GM23338 (cell line): Measurements from ENCODE around the gene AMPD3. TPM values are rescaled to one million over a fixed set of nuclear protein-coding genes. Genes with fewer than 3 reads are reported as not detected.

Experiments
- ATAC-seq: fragments of 200-7000 bp; cut with Tn5 transposase; 3 replicates; pipeline ENCODE4 v1.9.1; 2020
- DNase-seq: peaks from one replicate; pipeline ENCODE4 v3.0.0-alpha.2; 2015; ENCODE audit warnings: low spot score
- H2AFZ ChIP-seq: fragments of 200-600 bp; sonication (generic); 2 replicates; pipeline ENCODE4 v1.8.0; 2016; ENCODE audit warnings: antibody characterized with exemption, mild to moderate bottlenecking, moderate library complexity
- H3F3A ChIP-seq: fragments of 200-600 bp; sonication (generic); replicated peaks from 2 replicates; pipeline ENCODE4 v1.8.0; 2017; ENCODE audit warnings: antibody characterized with exemption, mixed run types, low read depth
- H3K27ac ChIP-seq: fragments of 200-600 bp; sonication (generic); 2 replicates; pipeline ENCODE4 v1.6.1; 2016; ENCODE audit warnings: low read depth
- H3K27me3 ChIP-seq: fragments of 200-600 bp; sonication (generic); 2 replicates; pipeline ENCODE4 v1.8.0; 2016; ENCODE audit warnings: mild to moderate bottlenecking, mixed run types, moderate library complexity; ENCODE audit not compliant: insufficient read depth
- H3K36me3 ChIP-seq: fragments of 200-600 bp; sonication (generic); 2 replicates; pipeline ENCODE4 v1.8.0; 2016; ENCODE audit warnings: mild to moderate bottlenecking; ENCODE audit not compliant: insufficient read depth
- H3K4me1 ChIP-seq: fragments of 200-600 bp; sonication (generic); 2 replicates; pipeline ENCODE4 v1.8.0; 2016; ENCODE audit warnings: mild to moderate bottlenecking, moderate library complexity; ENCODE audit not compliant: insufficient read depth
- H3K4me2 ChIP-seq: fragments of 200-600 bp; sonication (generic); 2 replicates; pipeline ENCODE4 v1.7.1; 2017; ENCODE audit warnings: mixed run types
- H3K4me3 ChIP-seq: fragments of 200-600 bp; sonication (generic); 2 replicates; pipeline ENCODE4 v1.6.1; 2016; ENCODE audit warnings: mixed run types
- H3K79me2 ChIP-seq: fragments of 200-600 bp; sonication (generic); replicated peaks from 2 replicates; pipeline ENCODE4 v1.8.0; 2017; ENCODE audit warnings: mild to moderate bottlenecking; ENCODE audit not compliant: insufficient read depth
- H3K9me2 ChIP-seq: fragments of 200-600 bp; sonication (generic); 2 replicates; pipeline ENCODE4 v1.8.0; 2017; ENCODE audit not compliant: insufficient read depth
- H4K20me1 ChIP-seq: fragments of 200-600 bp; sonication (generic); replicated peaks from 2 replicates; pipeline ENCODE4 v1.8.0; 2017; ENCODE audit warnings: mild to moderate bottlenecking; ENCODE audit not compliant: insufficient read depth
- H3K27ac Mint-ChIP-seq: 2 replicates; pipeline ENCODE4 v1.8.0; 2020; ENCODE audit warnings: inconsistent platforms, mild to moderate bottlenecking, moderate library complexity, mixed read lengths
- H3K27me3 Mint-ChIP-seq: 3 replicates; pipeline ENCODE4 v1.8.0; 2022; ENCODE audit warnings: low read depth, mild to moderate bottlenecking, moderate library complexity, mixed read lengths, inconsistent platforms; ENCODE audit not compliant: insufficient read depth, poor library complexity
- H3K36me3 Mint-ChIP-seq: 3 replicates; pipeline ENCODE4 v1.8.0; 2021; ENCODE audit warnings: low read depth, mild to moderate bottlenecking, inconsistent platforms, moderate library complexity, mixed read lengths
- H3K4me1 Mint-ChIP-seq: 3 replicates; pipeline ENCODE4 v1.8.0; 2020; ENCODE audit warnings: mild to moderate bottlenecking, inconsistent platforms, mixed read lengths
- H3K4me3 Mint-ChIP-seq: 3 replicates; pipeline ENCODE4 v1.8.0; 2021; ENCODE audit warnings: moderate library complexity, mild to moderate bottlenecking, inconsistent platforms, mixed read lengths
- H3K9me3 Mint-ChIP-seq: 3 replicates; pipeline ENCODE4 v1.8.0; 2020; ENCODE audit warnings: moderate library complexity, mild to moderate bottlenecking, inconsistent platforms, mixed read lengths
- CREB1 ChIP-seq: fragments of 250-450 bp; sonication (Bioruptor Pico); IDR thresholded peaks from 2 replicates; pipeline ENCODE4 v1.5.0; 2020; ENCODE audit warnings: low read depth, mild to moderate bottlenecking, moderate library complexity
- EZH2 ChIP-seq: fragments of 200-600 bp; sonication (generic); IDR thresholded peaks from one replicate; pipeline ENCODE4 v1.8.0; 2017; ENCODE audit warnings: antibody characterized with exemption, mild to moderate bottlenecking, low read depth; ENCODE audit not compliant: unreplicated experiment
- EZH2phosphoT487 ChIP-seq: fragments of 200-600 bp; sonication (generic); IDR thresholded peaks from one replicate; pipeline ENCODE4 v1.8.1; 2018; ENCODE audit warnings: antibody characterized with exemption; ENCODE audit not compliant: unreplicated experiment
- JUNB ChIP-seq: IDR thresholded peaks from one replicate; pipeline ENCODE4 v1.6.1; 2016; ENCODE audit warnings: antibody characterized with exemption; ENCODE audit not compliant: unreplicated experiment
- NANOG ChIP-seq: IDR thresholded peaks from 2 replicates; pipeline ENCODE4 v1.6.1; 2016; ENCODE audit warnings: antibody characterized with exemption, borderline replicate concordance
- POLR2AphosphoS5 ChIP-seq: IDR thresholded peaks from 2 replicates; pipeline ENCODE4 v1.6.1; 2016; ENCODE audit warnings: antibody characterized with exemption, low read depth
- STAT1 ChIP-seq: IDR thresholded peaks from one replicate; pipeline ENCODE4 v1.6.1; 2016; ENCODE audit warnings: antibody characterized with exemption; ENCODE audit not compliant: unreplicated experiment
- ZNF114 ChIP-seq: fragments of 250-450 bp; sonication (Bioruptor Pico); IDR thresholded peaks from 2 replicates; pipeline ENCODE4 v1.5.0; 2020; ENCODE audit warnings: mild to moderate bottlenecking, moderate library complexity
- ZNF331 ChIP-seq: fragments of 250-450 bp; sonication (Bioruptor Pico); IDR thresholded peaks from 2 replicates; pipeline ENCODE4 v1.5.0; 2020; ENCODE audit warnings: low read depth, mild to moderate bottlenecking, moderate library complexity
- polyA plus RNA-seq: library from polyadenylated mRNA; unstranded; fragments of >200 nt; fragmentation: Nextera tagmentation; extraction: Ambion mirVana; gene quantifications from 2 replicates; pipeline ENCODE4 v1.2.1, GENCODE V29; 2016
- total RNA-seq: library from RNA; depleted of rRNA; stranded (reverse); fragments of >200 nt; shearing (Covaris generic); gene quantifications from 2 replicates; pipeline ENCODE4 v1.2.3, GENCODE V29; 2014
- TF ChIP-seq, protein P1 (sequence below): fragments of 250-450 bp; sonication (Bioruptor Pico); IDR thresholded peaks from 2 replicates; pipeline ENCODE4 v1.5.0; 2020; ENCODE audit warnings: mild to moderate bottlenecking, moderate library complexity
- TF ChIP-seq, protein P2 (sequence below): IDR thresholded peaks from 2 replicates; pipeline ENCODE4 v1.6.1; 2016; ENCODE audit warnings: antibody characterized with exemption
- TF ChIP-seq, protein P3 (sequence below), 2 experiments: fragments of 200-600 bp in 1 of 2; sonication (generic) in 1 of 2; conservative IDR thresholded peaks; 2 replicates each; pipeline versions ENCODE4 v1.5.1 to v1.6.1; 2016 to 2017; ENCODE audit warnings: antibody characterized with exemption in 2 of 2, low read depth in 2 of 2, mild to moderate bottlenecking in 2 of 2, moderate library complexity in 1 of 2
- TF ChIP-seq, protein P4 (sequence below): IDR thresholded peaks from one replicate; pipeline ENCODE4 v1.6.1; 2018; ENCODE audit warnings: antibody characterized with exemption; ENCODE audit not compliant: unreplicated experiment

Gene AMPD3
- total and polyA plus RNA-seq, 2 experiments from 2014 or later: 1.6 to 2.1 TPM

DNA sequence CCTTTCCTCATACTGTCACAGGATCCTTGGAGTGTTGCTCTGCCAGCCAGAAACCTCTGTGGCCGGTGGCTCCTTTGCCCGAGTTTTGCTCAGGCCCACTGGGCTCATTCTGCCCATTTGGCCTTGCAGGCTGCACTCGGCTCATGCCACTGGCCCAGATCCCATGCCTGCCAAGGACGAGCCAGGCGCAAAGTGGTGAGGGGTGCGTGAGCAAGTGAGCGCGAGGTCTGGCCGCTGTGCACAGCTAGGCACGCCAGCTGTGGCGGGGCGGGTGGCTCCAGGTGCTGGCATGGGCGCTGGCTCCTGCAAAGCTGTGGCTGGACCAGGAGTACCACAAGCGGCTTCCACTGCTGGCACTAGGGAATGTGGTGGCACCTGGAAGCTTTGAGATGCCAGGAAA lies 88.7 kb downstream of the AMPD3 start:
- Histone ChIP-seq H3K79me2 (no peaks in the 10 kb centered on the region), H3K27me3 (peaks cover 9% of the 10 kb centered on the region; the same call in 1 of the 2 replicates), H3K4me2 (no peak overlapping the region), H4K20me1 (no peaks in the 10 kb centered on the region), H3F3A (no peaks in the 10 kb centered on the region), H3K4me3 (no peak overlapping the region), H3K27ac (no peak overlapping the region), H3K4me1 (peaks cover 9% of the 10 kb centered on the region), H3K36me3 (no peaks in the 10 kb centered on the region), H3K9me2 (no peaks in the 10 kb centered on the region), H2AFZ (no peak overlapping the region)
- Mint-ChIP-seq H3K4me3 (no peak overlapping the region), H3K9me3 (peaks cover 16% of the 10 kb centered on the region), H3K27me3 (peaks cover 6% of the 10 kb centered on the region), H3K36me3 (peaks cover 3% of the 10 kb centered on the region), H3K27ac (no peak overlapping the region), H3K4me1 (peaks cover 8% of the 10 kb centered on the region)
- DNase-seq (no peak), ATAC-seq (no peak)
- TF ChIP-seq JUNB: no peak
- TF ChIP-seq, protein P1, sequence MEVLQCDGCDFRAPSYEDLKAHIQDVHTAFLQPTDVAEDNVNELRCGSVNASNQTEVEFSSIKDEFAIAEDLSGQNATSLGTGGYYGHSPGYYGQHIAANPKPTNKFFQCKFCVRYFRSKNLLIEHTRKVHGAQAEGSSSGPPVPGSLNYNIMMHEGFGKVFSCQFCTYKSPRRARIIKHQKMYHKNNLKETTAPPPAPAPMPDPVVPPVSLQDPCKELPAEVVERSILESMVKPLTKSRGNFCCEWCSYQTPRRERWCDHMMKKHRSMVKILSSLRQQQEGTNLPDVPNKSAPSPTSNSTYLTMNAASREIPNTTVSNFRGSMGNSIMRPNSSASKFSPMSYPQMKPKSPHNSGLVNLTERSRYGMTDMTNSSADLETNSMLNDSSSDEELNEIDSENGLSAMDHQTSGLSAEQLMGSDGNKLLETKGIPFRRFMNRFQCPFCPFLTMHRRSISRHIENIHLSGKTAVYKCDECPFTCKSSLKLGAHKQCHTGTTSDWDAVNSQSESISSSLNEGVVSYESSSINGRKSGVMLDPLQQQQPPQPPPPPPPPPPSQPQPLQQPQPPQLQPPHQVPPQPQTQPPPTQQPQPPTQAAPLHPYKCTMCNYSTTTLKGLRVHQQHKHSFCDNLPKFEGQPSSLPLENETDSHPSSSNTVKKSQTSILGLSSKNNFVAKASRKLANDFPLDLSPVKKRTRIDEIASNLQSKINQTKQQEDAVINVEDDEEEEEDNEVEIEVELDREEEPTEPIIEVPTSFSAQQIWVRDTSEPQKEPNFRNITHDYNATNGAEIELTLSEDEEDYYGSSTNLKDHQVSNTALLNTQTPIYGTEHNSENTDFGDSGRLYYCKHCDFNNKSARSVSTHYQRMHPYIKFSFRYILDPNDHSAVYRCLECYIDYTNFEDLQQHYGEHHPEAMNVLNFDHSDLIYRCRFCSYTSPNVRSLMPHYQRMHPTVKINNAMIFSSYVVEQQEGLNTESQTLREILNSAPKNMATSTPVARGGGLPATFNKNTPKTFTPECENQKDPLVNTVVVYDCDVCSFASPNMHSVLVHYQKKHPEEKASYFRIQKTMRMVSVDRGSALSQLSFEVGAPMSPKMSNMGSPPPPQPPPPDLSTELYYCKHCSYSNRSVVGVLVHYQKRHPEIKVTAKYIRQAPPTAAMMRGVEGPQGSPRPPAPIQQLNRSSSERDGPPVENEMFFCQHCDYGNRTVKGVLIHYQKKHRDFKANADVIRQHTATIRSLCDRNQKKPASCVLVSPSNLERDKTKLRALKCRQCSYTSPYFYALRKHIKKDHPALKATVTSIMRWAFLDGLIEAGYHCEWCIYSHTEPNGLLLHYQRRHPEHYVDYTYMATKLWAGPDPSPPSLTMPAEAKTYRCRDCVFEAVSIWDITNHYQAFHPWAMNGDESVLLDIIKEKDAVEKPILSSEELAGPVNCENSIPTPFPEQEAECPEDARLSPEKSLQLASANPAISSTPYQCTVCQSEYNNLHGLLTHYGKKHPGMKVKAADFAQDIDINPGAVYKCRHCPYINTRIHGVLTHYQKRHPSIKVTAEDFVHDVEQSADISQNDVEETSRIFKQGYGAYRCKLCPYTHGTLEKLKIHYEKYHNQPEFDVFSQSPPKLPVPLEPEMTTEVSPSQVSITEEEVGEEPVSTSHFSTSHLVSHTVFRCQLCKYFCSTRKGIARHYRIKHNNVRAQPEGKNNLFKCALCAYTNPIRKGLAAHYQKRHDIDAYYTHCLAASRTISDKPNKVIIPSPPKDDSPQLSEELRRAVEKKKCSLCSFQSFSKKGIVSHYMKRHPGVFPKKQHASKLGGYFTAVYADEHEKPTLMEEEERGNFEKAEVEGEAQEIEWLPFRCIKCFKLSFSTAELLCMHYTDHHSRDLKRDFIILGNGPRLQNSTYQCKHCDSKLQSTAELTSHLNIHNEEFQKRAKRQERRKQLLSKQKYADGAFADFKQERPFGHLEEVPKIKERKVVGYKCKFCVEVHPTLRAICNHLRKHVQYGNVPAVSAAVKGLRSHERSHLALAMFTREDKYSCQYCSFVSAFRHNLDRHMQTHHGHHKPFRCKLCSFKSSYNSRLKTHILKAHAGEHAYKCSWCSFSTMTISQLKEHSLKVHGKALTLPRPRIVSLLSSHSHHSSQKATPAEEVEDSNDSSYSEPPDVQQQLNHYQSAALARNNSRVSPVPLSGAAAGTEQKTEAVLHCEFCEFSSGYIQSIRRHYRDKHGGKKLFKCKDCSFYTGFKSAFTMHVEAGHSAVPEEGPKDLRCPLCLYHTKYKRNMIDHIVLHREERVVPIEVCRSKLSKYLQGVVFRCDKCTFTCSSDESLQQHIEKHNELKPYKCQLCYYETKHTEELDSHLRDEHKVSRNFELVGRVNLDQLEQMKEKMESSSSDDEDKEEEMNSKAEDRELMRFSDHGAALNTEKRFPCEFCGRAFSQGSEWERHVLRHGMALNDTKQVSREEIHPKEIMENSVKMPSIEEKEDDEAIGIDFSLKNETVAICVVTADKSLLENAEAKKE (CRISPR knock-in tag): no peak
- TF ChIP-seq POLR2AphosphoS5: no peak
- no peak for TF ChIP-seq ZNF114 (CRISPR knock-in tag)
- TF ChIP-seq NANOG: no peak
- TF ChIP-seq STAT1: no peak
- no peak for TF ChIP-seq EZH2
- TF ChIP-seq, protein P2, sequence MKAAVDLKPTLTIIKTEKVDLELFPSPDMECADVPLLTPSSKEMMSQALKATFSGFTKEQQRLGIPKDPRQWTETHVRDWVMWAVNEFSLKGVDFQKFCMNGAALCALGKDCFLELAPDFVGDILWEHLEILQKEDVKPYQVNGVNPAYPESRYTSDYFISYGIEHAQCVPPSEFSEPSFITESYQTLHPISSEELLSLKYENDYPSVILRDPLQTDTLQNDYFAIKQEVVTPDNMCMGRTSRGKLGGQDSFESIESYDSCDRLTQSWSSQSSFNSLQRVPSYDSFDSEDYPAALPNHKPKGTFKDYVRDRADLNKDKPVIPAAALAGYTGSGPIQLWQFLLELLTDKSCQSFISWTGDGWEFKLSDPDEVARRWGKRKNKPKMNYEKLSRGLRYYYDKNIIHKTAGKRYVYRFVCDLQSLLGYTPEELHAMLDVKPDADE: no peak
- TF ChIP-seq CREB1 (CRISPR knock-in tag): no peak
- no peak for TF ChIP-seq ZNF331 (CRISPR knock-in tag)
- TF ChIP-seq, protein P3, sequence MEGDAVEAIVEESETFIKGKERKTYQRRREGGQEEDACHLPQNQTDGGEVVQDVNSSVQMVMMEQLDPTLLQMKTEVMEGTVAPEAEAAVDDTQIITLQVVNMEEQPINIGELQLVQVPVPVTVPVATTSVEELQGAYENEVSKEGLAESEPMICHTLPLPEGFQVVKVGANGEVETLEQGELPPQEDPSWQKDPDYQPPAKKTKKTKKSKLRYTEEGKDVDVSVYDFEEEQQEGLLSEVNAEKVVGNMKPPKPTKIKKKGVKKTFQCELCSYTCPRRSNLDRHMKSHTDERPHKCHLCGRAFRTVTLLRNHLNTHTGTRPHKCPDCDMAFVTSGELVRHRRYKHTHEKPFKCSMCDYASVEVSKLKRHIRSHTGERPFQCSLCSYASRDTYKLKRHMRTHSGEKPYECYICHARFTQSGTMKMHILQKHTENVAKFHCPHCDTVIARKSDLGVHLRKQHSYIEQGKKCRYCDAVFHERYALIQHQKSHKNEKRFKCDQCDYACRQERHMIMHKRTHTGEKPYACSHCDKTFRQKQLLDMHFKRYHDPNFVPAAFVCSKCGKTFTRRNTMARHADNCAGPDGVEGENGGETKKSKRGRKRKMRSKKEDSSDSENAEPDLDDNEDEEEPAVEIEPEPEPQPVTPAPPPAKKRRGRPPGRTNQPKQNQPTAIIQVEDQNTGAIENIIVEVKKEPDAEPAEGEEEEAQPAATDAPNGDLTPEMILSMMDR (conservative IDR thresholded peaks at IDR 0.05; ENCODE audit: low read depth in 2 of 2): no peak
- TF ChIP-seq, protein P4, sequence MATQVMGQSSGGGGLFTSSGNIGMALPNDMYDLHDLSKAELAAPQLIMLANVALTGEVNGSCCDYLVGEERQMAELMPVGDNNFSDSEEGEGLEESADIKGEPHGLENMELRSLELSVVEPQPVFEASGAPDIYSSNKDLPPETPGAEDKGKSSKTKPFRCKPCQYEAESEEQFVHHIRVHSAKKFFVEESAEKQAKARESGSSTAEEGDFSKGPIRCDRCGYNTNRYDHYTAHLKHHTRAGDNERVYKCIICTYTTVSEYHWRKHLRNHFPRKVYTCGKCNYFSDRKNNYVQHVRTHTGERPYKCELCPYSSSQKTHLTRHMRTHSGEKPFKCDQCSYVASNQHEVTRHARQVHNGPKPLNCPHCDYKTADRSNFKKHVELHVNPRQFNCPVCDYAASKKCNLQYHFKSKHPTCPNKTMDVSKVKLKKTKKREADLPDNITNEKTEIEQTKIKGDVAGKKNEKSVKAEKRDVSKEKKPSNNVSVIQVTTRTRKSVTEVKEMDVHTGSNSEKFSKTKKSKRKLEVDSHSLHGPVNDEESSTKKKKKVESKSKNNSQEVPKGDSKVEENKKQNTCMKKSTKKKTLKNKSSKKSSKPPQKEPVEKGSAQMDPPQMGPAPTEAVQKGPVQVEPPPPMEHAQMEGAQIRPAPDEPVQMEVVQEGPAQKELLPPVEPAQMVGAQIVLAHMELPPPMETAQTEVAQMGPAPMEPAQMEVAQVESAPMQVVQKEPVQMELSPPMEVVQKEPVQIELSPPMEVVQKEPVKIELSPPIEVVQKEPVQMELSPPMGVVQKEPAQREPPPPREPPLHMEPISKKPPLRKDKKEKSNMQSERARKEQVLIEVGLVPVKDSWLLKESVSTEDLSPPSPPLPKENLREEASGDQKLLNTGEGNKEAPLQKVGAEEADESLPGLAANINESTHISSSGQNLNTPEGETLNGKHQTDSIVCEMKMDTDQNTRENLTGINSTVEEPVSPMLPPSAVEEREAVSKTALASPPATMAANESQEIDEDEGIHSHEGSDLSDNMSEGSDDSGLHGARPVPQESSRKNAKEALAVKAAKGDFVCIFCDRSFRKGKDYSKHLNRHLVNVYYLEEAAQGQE: no peak
- no peak for TF ChIP-seq EZH2phosphoT487
